GM18511 (cell line): ENCODE results near the gene IGLON5.

Experiments
- ATAC-seq: cut with Tn5 transposase; IDR thresholded peaks from one replicate; pipeline ENCODE4 v1.9.1; 2021; ENCODE audit warnings: mild to moderate bottlenecking, moderate library complexity; ENCODE audit not compliant: unreplicated experiment

Gene IGLON5

DNA sequence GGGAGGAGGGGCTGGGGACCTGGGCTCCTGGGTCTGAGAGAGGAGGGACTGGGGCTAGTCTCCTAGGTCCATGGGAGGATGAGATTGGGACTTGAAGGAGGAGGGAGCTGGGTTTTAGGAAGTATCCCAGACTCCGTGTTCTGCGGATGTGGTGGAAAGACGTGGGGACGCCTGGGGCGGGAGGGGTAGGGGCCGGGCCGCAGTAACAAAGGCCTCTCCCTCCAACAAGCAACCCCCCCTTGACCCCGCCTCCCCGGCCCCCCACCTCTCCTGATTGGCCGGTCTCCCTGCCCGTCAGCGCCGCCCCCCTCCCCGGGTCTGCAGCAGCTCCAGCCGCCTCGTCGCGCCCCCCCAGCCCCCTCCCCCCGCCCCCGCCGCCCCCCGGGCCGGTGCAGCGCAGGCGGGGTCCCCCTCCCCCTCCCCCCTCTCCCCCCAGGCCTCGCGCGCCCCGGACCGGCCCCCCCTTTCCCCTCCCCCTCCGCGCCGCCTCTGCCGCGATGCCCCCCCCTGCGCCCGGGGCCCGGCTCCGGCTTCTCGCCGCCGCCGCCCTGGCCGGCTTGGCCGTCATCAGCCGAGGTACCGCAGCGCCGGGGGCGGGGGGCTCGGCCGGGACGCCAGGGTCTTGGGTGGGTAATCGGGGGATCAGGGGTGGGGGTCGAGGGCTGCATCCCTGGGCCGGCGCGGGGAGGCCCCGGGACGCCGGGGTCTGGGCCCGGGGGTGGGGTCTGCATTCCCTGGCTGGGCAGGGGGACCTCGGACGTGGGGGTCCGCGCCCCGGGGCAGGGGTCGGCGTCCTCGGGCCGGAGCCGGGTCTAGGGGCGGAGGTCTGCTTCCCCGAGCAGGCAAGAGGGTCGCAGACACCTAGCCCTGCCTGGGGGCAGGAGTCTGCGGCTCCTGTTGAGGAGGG lies at the start of gene IGLON5:
Gene IGLON5, plus strand, starts transcription at position 294 of the 907 bp plus-strand sequence. Its CDS starts 204 bp downstream, at position 498.
- ATAC-seq, result no peak

DNA sequence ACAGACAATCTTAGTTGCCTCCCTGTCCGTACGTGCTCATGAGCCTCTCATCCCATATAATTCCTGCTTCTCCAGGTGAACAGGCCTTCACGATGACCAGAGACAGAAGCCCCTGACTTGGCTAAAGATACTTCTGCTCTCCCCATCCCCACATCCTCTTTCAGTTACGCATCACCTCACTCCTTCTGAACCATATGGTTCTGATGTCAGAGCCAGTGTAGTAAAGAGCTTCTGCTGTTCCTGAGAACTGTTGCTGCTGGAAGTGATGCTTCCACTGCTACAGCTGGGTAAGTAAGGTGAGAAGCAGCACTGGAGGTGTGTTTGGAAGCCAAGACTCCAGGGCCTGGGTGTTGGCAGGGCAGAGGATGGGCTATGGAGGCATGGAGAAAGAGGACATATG lies 47.6 kb upstream of the IGLON5 start:
- ATAC-seq, result no peak

DNA sequence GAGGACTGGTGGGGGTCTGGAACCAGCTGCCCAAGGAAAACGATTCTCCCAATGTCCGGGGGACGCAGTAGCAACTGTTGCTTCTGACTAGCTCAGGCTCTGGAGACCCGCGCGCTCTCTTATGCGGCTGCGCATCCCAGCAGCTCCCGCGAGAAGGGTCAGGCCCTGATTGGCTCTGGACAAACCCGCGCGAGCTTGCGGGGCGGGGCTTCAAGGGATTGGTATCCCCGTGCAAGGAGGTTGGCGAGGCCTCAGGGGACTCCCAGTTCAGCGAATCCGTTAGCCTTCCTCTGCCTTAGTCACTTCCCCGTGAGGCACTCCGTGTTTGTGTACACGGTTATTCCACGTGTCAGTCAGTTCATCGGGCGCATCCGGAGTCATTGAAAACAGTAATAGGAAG lies 40.4 kb upstream of the IGLON5 start:
- ATAC-seq, result no peak

DNA sequence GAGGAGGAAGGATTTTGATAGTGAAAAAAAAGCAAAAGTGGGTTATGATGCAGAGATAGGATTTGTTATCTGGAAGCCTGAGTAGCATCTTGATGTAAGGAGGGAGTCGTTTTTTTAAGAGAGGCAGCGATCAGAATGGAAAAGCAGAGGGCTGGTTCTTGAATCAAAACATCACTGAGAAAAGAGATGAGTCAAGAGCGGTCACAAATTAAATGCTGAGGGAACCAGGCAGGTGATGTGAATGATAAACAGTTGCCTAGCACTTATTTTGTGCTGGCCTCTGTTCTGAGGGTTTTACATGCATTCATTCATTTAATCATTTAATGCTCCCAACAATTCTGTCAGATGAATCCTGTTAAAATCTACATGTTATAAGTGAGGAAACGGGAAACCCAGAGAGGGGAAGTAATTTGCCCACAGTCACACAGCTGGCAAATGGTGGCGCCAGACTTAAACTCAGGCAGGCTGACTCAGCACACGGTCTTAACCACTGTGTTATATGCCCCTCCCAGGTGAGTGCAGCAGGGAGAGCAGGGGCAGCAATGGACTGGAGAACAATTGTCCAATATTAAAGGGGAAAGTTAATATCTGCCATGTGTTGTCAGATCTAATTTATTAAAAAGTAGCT lies 39.1 kb upstream of the IGLON5 start:
- no peak for ATAC-seq

DNA sequence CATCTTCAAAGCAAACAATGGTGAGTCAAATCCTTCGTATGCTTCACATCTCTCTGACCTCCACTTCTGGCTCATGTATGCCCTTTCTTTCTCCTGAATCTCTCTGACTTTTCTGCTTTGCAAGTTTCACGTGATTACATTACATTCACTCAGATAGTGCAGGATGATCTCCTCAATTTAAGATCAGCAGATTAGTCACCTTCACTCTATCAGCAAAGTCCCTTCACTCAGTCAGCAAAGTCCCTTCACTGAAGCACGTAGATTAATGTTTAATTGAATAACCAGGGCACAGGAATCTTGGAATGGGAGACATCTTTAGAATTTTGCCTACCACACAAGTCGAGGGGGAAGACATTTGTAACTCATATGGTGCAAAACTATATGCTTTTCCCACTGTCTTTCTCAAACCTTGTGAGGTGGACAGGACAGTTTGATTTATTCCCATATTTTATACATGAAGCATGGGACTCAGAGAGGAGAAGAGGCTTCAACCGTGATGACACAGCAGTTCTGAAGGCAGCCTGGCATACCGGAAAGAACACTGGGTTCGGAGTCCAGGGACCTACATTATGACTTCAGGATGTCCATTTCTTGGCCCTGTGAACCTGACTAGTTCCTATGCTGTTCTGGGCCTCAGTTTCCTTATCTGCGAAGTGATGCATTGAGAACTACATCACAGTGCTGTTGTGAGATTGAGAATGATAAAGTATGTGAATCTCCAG lies 37.2 kb upstream of the IGLON5 start:
- ATAC-seq, result no peak

DNA sequence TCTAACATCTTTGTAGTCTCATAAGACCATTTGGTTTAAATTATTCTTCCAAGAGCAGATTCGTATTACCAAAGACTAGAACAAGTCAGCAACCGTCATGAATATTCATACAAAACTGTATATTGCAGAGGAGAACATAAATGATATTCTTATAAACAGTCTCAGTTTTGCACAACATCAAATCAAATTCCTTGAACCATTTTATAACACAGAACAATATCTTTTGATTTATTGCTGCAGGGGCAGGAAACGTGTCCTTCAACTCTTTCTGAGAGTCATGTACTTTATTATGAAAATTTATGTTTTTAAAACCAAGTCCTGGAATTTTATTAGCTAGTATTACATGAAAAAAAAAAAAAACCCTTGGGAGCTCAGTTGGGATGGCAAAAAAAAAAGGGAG lies 34.3 kb upstream of the IGLON5 start:
- no peak for ATAC-seq

DNA sequence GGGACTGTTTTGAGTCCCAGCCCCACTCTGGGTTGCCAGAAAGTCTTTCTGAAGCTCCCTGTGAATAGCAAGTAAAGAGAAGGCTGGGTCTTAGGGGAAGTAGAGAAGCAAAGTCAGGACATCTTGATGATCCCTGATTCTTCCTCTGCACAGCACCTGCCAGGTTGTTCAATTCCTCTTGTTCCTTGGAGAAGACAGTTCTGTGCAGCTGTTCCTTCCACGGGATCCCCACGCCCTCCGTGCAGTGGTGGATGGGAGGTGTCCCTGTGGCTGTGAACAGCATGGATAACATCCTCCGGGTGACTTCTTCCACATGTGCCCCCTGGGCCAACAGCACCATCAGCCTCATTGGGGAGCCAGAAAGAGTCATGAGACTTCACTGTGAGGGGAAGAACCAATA lies 29.1 kb upstream of the IGLON5 start:
- ATAC-seq, result no peak

DNA sequence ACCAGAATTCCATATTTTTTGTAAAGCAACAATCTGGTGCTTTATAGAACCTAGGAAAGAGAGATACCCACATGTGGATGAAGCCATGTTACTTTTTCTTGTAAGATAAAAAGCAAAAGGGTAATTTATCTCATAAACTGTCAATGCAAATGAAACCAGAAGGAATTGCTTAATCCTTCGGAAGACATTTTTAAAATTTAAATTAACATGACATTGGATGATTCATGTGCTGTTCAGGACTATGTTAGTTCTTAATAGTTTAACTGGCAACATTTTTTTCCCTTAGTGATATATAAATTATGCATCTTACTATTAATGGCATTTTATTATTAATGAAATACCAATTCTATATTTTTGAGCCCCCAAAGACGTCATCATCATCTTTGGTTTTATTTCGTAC lies 25.8 kb upstream of the IGLON5 start:
- ATAC-seq, result no peak

DNA sequence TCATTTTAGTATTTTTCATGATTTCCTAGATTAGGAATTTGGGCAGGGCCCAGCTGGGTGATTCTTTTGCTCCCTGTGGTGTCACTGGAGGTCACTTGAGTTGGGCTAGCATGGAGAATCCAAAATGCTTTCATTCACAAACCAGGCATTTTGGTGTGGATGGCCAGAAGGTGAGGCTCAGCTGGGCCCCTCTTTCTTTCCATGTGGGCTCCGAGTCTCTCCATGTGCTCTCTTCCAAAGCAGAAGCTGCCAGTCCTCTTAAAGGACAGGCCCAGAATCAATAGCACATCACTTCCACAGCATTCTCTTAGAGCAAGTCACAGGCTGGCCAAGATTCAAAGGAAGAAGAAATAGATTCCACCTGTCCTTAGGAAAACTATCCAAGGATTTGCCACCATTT lies 21.8 kb upstream of the IGLON5 start:
- ATAC-seq, result no peak

DNA sequence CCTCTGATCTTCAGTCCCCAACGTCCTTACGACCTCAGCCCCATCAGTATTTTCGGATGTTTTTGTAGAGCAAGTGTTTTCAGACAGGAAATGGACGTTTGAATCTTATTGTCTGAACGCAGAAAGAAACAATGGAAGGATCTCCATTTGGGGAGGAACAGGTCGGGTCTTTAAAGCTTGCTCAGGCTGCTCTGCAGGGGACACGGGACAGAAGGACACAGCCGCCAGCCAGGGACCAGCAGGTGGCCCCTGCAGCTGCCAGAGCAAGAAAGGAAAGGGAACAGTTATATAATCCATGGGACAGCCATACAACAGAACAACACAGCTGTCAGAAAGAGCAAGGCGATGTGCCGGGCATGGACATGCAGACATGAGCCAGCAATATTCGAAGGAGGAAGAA lies 18.5 kb upstream of the IGLON5 start:
- no peak for ATAC-seq

DNA sequence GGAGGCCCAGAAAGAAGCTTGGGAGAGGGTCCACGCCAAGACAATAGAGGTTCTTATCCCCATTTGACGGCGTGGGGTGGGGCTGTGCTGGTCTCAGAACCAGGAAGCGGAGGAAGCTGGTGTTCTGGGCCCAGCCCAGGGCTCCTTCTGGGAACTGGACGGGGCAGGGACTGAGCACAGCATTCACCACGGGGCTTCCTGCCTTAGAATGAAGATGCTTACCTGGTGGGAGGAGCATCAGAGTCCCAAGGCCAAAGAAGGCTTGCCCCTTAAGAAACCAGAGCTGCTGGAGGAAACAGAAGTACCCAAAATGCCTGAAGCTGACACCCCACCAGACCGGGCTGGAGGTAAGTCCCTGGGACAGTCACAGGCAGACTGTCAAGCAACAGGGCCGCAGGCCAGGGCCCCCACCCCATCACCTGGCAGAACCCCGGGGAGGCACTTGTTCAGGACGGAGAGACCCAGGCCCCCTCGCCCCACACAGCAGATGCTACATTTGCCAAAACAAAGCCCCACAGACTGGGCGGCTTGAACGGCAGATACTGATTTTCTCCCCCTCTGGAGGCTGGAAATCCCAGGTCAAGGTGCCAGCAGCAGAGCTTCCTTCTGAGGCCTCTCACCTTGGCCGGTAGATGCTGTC lies 17.8 kb upstream of the IGLON5 start:
- ATAC-seq, result no peak

DNA sequence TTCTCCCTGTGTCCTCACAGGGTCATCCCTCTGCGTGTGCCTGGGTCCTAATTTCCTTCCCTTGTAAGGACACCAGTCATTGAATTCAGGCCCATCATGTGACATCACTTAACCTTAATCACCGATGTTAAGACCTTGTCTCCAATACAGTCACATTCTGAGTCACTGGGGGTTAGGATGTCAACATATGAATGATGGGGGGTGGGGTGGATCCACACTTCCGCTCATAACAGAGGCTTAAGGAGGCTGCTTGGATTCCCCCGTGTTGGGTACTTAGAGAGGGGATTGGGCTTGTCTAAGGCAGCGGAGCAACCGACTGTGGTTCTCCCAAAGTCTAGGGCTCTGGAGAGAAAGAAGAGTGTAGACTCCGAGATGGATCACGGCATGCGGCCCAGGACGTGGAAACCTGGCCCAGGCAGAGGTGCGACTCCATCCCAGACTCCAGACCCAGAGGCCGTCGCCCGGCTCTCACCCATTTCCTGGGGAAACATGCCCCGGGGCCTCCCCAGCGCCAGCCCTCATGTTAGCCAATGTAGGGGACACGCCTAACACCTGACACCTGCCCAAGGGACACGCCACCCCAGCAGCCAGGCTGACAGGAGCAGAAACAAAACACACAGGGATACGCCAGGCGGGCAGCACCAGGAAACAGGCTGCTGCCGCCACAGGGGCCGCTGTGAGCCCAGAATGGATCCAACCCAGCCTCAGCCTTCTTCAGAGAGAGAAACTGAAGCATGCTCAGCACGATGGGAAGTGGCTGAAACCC lies 17.1 kb upstream of the IGLON5 start:
- no peak for ATAC-seq

DNA sequence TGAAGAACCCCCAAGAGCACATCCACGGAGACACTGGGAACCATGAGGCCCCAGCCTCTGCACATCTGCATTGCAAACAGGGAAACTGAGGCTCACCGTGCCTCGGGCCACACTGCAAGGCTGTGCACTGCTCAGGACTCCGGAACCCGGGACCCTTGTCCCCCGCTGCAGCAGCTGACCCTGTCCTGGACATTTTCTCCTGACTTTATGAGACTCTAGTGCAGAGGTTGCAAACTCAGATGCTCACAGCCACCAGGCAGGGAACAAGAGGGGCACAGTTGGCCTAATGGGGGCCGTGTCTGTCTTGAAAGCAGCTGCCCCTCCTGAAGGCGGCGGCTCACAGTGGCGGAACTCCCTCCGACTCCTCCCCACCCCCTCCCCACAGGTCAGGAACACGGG lies 16.5 kb upstream of the IGLON5 start:
- no peak for ATAC-seq

DNA sequence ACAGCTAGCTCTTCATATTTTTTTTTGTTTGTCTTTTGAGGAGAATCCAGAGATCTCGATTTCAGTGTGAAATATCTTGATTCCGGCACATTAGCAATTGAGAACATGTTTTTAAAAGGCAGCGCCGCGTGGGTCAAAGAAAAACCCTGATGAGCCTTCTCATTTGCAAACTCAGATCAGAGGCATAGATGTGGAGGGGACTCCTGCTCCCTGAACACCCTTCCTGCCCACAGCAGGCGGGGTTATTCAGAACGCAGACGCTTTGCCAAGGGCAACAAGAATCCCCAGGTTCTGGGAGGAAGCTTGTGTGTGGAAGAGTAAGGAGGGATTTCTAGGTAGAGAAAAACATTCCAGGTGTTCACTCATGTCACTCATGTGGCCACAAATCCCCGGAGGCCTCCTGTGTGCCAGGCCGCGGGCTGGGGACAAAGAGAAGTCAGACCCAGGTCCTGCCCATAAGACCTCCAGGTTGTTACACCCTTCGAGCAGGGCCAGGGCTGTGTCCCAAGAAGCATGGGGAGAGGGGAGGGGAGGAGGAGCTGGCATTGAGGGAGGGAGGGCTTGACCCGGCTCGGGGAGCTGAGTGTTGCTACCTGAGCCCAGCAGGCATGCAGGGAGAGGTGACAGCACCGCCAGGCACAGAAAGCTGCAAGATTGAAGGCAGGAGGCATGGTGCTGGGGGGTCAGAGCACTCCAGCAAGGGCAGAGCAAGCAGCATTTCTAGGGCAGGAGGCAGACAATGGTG lies 15.9 kb upstream of the IGLON5 start:
- no peak for ATAC-seq

DNA sequence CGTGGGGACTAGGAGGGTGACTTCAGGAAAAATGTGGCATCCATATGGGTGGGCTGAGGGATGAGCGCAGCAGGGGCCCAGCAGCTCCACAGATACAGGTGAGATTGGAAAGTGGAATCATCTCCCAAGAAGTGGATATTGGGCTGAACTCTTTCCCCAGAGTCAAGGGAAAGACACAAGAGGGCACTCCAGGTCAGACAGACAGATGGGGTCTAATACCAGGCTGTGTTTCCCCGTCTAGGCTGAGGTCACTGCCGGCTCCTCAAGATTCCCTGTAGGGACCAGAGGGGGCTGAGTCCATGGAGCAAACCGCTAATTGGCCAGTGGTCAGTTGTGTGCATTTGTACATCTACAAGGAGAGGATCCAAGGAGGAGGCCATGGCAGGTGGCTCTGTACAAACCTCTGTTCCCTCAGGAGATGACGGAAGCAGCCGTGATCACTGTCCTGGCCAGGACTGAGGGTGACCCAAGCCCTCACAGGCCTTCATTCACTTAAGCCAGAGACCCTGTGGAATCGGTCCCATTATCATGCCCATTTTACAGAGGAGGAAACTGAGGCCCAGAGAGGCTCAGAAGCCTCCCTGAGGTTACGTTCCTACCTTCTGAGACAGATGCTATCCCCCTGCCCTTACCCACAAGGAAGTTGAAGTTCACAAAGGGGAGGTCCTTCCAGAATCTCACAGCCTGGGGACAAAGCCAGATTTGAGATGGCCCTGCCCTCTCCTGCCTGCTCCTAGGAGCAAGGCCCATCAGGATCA lies 14.9 kb upstream of the IGLON5 start:
- no peak for ATAC-seq

DNA sequence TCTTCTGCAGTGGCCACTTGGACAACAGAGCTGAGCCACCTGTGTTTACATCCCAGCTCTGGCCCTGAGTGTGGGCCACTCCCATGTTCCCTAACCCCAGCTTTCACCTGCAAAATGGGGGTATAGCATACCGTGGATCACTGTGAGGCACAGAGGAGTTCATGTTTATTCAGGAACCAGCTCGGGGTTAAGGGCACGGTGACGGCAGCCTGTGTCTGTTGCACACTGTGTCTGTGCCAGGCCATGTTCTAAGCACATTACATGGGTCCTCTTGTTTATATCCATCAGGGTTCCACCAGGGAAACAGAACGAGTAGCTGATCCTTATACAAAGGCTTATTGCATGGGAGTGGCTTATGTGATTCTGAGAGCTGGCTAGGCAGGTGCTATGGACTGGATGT lies 14.0 kb upstream of the IGLON5 start:
- no peak for ATAC-seq

DNA sequence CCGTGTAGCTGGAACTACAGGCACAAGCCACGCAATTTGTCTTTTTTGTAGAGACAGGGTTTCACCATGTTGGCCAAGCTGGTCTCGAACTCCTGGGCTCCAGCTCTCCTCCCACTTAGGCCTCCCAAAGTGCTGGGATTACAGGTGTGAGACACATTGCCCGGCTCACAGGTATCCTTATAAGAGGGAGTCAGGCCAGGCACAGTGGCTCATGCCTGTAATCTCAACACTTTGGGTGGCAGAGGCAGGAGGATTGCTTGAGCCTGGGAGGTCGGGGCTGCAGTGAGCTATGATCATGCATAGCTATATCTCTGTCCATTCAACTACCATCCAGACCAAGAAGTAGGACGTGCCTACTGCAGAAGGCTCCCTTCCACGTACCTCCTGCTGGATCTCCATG lies 10.2 kb upstream of the IGLON5 start:
- ATAC-seq, result no peak

DNA sequence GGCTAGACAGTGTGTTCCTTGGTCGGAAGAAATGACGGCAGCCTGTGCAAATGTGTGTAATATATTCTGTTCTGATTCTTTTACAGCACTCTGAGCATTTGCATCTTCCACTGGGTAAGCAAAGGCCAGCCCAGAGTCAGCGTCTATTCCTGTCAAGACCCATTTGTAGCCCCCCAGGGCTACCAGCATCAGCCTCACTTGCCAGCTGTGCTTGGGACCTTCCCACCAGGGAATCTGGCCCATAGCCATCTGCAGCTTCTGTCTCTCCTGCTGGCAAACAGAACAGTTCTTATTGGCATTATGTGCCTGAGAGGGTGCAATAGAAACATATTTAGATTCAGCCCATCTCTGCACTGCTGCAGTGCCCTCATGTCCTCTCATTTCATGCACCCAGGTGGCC lies 6.0 kb upstream of the IGLON5 start:
- ATAC-seq, result no peak

DNA sequence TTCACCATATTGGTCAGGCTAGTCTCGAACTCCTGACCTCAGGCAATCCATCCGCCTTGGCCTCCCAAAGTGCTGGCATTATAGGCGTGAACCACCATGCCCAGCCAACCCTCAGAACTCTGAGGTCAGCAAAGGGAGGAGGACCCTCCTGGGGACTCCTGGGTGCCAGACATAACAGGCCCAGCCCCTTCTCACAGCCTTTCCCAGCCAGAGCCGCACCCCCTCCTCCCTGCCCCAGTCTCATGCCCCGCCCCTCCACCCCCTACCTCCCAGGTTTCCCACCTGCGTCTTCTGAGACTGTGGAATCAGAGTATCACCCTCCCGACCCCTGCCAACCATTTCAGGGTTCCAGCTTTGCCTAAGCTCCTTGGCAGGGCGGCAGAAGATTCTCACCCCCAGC lies 5.2 kb downstream of the IGLON5 start:
- ATAC-seq, result no peak
